OCI-LY3 (cell line): ENCODE measurements around the gene LTBP3.

Experiments
- CTCF ChIP-seq: fragments of 200-600, 300-600 bp; sonication (generic); IDR thresholded peaks from 2 replicates; pipeline ENCODE4 v1.5.1; 2014; ENCODE audit warnings: antibody characterized with exemption, low read length, low read depth
- EZH2phosphoT487 ChIP-seq: fragments of 200-600 bp; shearing (Covaris generic); IDR thresholded peaks from 2 replicates; pipeline ENCODE4 v1.6.1; 2018; ENCODE audit warnings: antibody characterized with exemption, mixed run types, low read depth

GRCh38 chr11:65580756-65581155, 22.6 kb upstream of the LTBP3 start:
- TF ChIP-seq CTCF: no peak
- TF ChIP-seq EZH2phosphoT487: no peak
